Measurements from ENCODE around the gene COX18.

DNA sequence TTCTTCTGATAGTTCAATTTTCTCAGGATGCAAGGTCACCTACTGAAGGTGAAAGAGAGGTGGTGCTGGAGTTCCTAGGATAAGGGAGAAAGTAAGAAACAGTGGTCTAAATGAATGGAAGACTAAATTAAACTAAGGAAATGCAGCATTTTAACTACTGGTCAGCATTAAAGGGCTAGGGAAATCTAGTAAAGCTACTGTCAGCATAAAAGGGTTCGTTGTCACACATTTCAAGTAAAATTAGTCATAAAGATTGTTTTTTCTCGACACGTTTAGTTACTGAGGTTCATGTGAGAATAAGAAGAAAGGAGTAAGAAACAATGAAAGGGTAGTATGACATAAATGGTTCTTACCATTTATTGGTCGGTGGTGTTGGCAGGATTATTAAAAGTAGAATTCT lies 40.0 kb upstream of the COX18 start:
- TF ChIP-seq SUZ12 (IDR thresholded peaks at IDR 0.05; ENCODE audit: extremely low read depth, insufficient read depth, insufficient read length) (no peak), ZNF274 (IDR thresholded peaks at IDR 0.05; ENCODE audit: low read depth, low read length) (no peak)
